K562 treated with DMSO at 1 percent for 24 hours (cell line): ENCODE results near the gene GALNT13. TPM values are rescaled to one million over a fixed set of nuclear protein-coding genes. Genes with fewer than 3 reads are reported as not detected.

Experiments used
- total RNA-seq: library from RNA; unstranded; fragments of 300-600 nt; gene quantifications from 2 replicates; pipeline ENCODE4 v1.2.3, GENCODE V29; 2022; ENCODE audit warnings: low read depth; ENCODE audit not compliant: insufficient read depth

Gene GALNT13
- total RNA-seq = not detected in 2 replicates

GRCh38 chr2:153871231-153872221 is at the start of gene GALNT13:
Gene GALNT13, plus strand, starts transcription at chr2:153871922.

